Peyer's patch (tissue), 4 donors: Measurements from ENCODE around the gene DALRD3. TPM values are rescaled to one million over a fixed set of nuclear protein-coding genes. Genes with fewer than 3 reads are reported as not detected.
A peak's percentile ranks its signal among the peaks of the same experiment; 100 is the strongest.

Experiments used
- DNase-seq, 3 donors: peaks; one replicate each; pipeline ENCODE4 v3.0.0-alpha.2; 2017 to 2019
- H3K27ac ChIP-seq, 4 donors: fragments of 200-600 bp; sonication (generic); one replicate each; pipeline ENCODE4 v1.5.1; 2016 to 2019
- H3K27me3 ChIP-seq, 2 donors: fragments of 200-600 bp; sonication (generic); one replicate each; pipeline ENCODE4 v1.5.1; 2019
- H3K36me3 ChIP-seq, 3 donors: fragments of 200-600 bp; sonication (generic); one replicate each; pipeline ENCODE4 v1.5.1; 2016 to 2019
- H3K4me1 ChIP-seq, 4 donors: fragments of 200-600 bp; sonication (generic); one replicate each; pipeline ENCODE4 v1.5.1; 2016 to 2019
- H3K4me3 ChIP-seq, 4 donors: fragments of 200-600 bp; sonication (generic); 1 replicate in 3 of 4; 2 replicates in 1 of 4; pipeline ENCODE4 v1.5.1; 2016 to 2019; ENCODE audit warnings: mild to moderate bottlenecking in 1 of 4
- H3K9me3 ChIP-seq, 4 donors: fragments of 200-600 bp; sonication (generic); one replicate each; pipeline ENCODE4 v1.5.1; 2016 to 2019; ENCODE audit warnings: mild to moderate bottlenecking in 1 of 4
- POLR2A ChIP-seq, 2 donors: fragments of 450-650 bp; IDR thresholded peaks; one replicate each; pipeline ENCODE4 v1.5.1; 2017; ENCODE audit warnings: antibody characterized with exemption in 2 of 2, mild to moderate bottlenecking in 2 of 2, moderate library complexity in 2 of 2
- total RNA-seq, 4 donors: library from RNA; depleted of rRNA; stranded (reverse); fragments of >200 nt; gene quantifications; one replicate each; pipeline ENCODE4 v1.1.0, GENCODE V29; 2016
- TF ChIP-seq, protein P1 (sequence below), 6 experiments: fragments of 450-650 bp in 4 of 6; fragments of 200-600 bp in 2 of 6; sonication (generic) in 1 of 6; IDR thresholded peaks; one replicate each; pipeline ENCODE4 v1.5.1; 2017 to 2019; ENCODE audit warnings: antibody characterized with exemption in 6 of 6, mild to moderate bottlenecking in 3 of 6, moderate library complexity in 1 of 6

Gene DALRD3
- total RNA-seq, 4 donors from 2014 or later = 31.4 to 49.5 (median 33.1) TPM

DNA sequence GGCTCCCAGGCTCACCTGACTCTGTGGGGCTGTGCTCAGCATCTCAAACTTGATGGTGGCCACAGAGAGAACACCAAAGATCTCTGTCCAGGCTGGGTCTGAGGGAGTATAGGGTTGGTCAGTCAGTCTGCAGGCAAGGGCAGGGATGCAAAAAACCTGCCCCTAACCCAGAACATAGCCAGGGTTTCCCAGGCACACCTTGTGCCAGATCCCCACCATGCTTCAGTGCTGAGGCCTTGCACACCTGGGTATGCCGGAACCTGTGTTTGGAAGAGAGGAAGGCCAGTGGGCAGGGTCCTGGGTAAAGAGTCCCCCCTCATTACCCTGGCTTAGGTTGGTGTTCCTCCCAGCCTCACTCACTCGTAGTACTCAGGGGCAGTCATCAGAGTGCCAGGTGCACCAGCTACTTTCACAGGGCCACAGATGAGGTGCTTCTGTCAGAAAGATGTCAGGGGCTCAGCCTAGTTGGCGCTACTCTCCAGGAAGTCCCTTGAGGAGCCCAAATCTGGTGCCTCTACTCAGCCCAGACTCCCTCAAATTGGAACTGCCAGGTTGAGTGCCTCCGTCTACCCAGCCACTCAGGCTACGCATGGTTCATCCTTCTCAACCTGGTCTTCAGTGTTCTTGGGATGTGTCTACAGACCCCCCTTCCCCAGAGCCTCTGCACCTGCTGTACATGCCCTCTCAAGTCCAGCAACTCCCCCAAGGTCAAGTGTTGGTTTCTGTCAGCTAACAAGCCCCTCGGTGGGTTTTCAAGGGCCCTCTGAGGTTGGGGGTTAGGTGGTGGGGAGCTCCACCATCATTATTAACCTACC, 1.8 kb downstream of the DALRD3 start:
- Histone ChIP-seq H3K4me3 (no peak overlapping the region), H3K27ac (no peak overlapping the region), H3K36me3 (peaks cover 0 to 48% (median 0%) of the 10 kb centered on the region in 3 donors), H3K9me3 (no peaks in the 10 kb centered on the region), H3K27me3 (no peaks in the 10 kb centered on the region), H3K4me1 (peaks cover 0 to 42% (median 20%) of the 10 kb centered on the region in 4 donors)
- no peak for DNase-seq
- TF ChIP-seq, protein P1, sequence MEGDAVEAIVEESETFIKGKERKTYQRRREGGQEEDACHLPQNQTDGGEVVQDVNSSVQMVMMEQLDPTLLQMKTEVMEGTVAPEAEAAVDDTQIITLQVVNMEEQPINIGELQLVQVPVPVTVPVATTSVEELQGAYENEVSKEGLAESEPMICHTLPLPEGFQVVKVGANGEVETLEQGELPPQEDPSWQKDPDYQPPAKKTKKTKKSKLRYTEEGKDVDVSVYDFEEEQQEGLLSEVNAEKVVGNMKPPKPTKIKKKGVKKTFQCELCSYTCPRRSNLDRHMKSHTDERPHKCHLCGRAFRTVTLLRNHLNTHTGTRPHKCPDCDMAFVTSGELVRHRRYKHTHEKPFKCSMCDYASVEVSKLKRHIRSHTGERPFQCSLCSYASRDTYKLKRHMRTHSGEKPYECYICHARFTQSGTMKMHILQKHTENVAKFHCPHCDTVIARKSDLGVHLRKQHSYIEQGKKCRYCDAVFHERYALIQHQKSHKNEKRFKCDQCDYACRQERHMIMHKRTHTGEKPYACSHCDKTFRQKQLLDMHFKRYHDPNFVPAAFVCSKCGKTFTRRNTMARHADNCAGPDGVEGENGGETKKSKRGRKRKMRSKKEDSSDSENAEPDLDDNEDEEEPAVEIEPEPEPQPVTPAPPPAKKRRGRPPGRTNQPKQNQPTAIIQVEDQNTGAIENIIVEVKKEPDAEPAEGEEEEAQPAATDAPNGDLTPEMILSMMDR (IDR thresholded peaks at IDR 0.05) = no peak
- TF ChIP-seq POLR2A (IDR thresholded peaks at IDR 0.05) = no peak

- Histone ChIP-seq H3K9me3 (no peaks in the 10 kb centered on the region), H3K27me3 (no peaks in the 10 kb centered on the region), H3K27ac (no peak overlapping the region), H3K36me3 (peaks cover 0 to 51% (median 0%) of the 10 kb centered on the region in 3 donors), H3K4me3 (no peak overlapping the region), H3K4me1 (peaks cover 0 to 42% (median 20%) of the 10 kb centered on the region in 4 donors)
- DNase-seq = no peak
- TF ChIP-seq POLR2A (IDR thresholded peaks at IDR 0.05) = no peak
- TF ChIP-seq, protein P1 (IDR thresholded peaks at IDR 0.05) = no peak
Observed at GRCh38 chr3:49015765-49016164, 2.6 kb downstream of the DALRD3 start.

- Histone ChIP-seq H3K36me3 (peaks cover 0 to 51% (median 0%) of the 10 kb centered on the region in 3 donors), H3K9me3 (no peaks in the 10 kb centered on the region), H3K27ac (no peak overlapping the region), H3K27me3 (no peaks in the 10 kb centered on the region), H3K4me3 (no peak overlapping the region), H3K4me1 (peaks cover 0 to 36% (median 14%) of the 10 kb centered on the region in 4 donors)
- TF ChIP-seq POLR2A (IDR thresholded peaks at IDR 0.05) = no peak
- TF ChIP-seq, protein P1 (IDR thresholded peaks at IDR 0.05) = no peak
- DNase-seq = no peak
Observed at GRCh38 chr3:49015072-49015471, 3.3 kb downstream of the DALRD3 start.

DNA sequence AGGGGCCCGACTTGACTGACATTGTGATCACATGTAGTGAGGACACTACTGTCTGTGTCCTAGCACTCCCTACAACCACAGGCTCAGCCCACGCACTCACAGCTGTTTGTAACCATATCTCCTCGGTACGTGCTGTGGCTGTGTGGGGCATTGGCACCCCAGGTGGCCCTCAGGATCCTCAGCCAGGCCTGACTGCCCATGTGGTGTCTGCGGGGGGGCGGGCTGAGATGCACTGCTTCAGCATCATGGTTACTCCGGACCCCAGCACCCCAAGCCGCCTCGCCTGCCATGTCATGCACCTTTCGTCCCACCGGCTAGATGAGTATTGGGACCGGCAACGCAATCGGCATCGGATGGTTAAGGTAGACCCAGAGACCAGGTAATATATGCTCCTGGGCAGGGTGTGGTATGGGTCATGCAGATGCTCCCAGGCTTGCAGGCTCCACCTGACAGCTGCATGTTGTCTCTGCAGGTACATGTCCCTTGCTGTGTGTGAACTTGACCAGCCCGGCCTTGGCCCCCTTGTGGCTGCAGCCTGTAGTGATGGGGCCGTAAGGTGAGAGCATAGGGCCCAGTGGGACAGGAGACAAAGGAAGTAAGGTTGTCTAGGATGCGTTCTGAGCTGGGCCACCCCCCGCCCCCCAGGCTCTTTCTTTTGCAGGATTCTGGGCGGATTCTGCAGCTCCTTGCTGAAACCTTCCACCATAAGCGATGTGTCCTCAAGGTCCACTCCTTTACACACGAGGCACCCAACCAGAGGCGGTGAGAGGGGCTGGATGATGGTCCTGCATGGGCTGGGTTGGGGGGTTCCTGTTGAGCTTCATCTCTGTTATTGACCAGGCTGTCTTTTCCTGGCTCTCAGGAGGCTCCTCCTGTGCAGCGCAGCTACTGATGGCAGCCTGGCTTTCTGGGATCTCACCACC, 4.4 kb downstream of the DALRD3 start:
- Histone ChIP-seq H3K9me3 (no peaks in the 10 kb centered on the region), H3K27me3 (no peaks in the 10 kb centered on the region), H3K27ac (no peak overlapping the region), H3K4me1 (peaks cover 0 to 26% (median 9%) of the 10 kb centered on the region in 4 donors), H3K36me3 (peaks cover 0 to 51% (median 0%) of the 10 kb centered on the region in 3 donors), H3K4me3 (no peak overlapping the region)
- TF ChIP-seq, protein P1 (IDR thresholded peaks at IDR 0.05) = peak; percentile 30 to 72 (median 56)
- TF ChIP-seq POLR2A (IDR thresholded peaks at IDR 0.05) = no peak
- DNase-seq = peak; percentile 51 to 79 (median 77)

DNA sequence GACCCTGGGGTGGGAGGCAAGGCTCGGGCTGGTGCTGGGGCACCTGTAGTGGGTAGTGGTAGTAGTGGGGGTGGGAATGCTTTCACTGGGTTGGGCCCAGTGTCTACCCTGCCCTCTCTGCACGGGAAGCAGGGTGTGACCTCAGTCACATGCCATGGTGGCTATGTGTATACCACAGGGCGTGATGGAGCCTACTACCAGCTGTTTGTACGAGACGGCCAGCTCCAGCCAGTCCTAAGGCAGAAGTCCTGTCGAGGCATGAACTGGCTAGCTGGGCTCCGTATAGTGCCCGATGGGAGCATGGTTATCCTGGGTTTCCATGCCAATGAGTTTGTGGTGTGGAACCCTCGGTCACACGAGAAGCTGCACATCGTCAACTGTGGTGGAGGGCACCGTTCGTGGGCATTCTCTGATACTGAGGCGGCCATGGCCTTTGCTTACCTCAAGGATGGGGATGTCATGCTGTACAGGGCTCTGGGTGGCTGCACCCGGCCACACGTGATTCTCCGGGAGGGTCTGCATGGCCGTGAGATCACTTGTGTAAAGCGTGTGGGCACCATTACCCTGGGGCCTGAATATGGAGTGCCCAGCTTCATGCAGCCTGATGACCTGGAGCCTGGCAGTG, 5.2 kb downstream of the DALRD3 start:
- no peaks in the 10 kb centered on the region for H3K27me3 ChIP-seq
- H3K4me1 ChIP-seq = peaks cover 0 to 28% (median 9%) of the 10 kb centered on the region in 4 donors
- TF ChIP-seq, protein P1 (IDR thresholded peaks at IDR 0.05) = no peak
- no peak for TF ChIP-seq POLR2A (IDR thresholded peaks at IDR 0.05)
- H3K27ac ChIP-seq = no peak overlapping the region
- no peak overlapping the region for H3K4me3 ChIP-seq
- DNase-seq = no peak
- peaks cover 0 to 51% (median 0%) of the 10 kb centered on the region in 3 donors for H3K36me3 ChIP-seq
- H3K9me3 ChIP-seq = no peaks in the 10 kb centered on the region
